GM18861 (cell line): ENCODE measurements around the gene TEKT2.

Source experiments
- ATAC-seq: cut with Tn5 transposase; IDR thresholded peaks from one replicate; pipeline ENCODE4 v1.9.1; 2021; ENCODE audit not compliant: unreplicated experiment

TEKT2 gene

DNA sequence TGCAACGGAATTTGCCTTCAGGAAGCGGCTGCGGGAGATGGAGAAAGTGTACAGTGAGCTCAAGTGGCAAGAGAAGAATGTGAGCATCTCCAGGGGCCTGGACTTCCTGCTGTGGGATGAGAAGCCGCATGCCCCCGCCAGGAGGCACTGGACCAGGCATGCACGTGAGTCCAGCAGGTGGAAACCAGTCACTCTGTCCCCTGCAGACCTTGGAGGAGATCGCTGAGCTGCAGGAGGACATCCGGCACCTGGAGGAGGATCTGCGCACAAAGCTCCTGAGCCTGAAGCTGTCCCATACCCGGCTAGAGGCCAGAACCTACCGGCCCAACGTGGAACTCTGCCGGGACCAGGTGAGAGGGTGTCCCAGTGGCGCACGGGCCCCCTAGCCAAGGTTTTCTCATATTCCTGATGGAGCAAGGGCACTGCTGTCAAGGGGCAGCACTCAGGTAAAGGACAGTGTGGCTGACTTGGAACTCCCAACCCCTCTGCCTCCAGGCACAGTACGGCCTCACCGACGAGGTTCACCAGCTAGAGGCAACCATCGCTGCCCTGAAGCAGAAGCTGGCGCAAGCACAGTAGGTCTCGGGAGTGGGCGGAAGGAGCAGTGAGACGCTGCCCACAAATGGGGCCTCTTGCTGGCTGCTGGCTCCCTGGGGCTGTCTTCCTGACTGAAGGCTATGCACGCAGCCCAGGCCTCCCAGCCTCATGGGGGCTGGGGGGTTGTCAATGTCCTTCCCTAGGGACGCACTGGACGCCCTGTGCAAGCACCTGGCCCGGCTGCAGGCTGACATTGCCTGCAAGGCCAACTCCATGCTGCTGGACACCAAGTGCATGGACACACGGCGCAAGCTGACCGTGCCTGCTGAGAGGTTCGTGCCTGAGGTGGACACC is 3.6 kb downstream of the TEKT2 start:
- no peak for ATAC-seq

- ATAC-seq, result peak; percentile 3
These were observed 4.3 kb downstream of the TEKT2 start for GRCh38 chr1:36088265-36088576.

DNA sequence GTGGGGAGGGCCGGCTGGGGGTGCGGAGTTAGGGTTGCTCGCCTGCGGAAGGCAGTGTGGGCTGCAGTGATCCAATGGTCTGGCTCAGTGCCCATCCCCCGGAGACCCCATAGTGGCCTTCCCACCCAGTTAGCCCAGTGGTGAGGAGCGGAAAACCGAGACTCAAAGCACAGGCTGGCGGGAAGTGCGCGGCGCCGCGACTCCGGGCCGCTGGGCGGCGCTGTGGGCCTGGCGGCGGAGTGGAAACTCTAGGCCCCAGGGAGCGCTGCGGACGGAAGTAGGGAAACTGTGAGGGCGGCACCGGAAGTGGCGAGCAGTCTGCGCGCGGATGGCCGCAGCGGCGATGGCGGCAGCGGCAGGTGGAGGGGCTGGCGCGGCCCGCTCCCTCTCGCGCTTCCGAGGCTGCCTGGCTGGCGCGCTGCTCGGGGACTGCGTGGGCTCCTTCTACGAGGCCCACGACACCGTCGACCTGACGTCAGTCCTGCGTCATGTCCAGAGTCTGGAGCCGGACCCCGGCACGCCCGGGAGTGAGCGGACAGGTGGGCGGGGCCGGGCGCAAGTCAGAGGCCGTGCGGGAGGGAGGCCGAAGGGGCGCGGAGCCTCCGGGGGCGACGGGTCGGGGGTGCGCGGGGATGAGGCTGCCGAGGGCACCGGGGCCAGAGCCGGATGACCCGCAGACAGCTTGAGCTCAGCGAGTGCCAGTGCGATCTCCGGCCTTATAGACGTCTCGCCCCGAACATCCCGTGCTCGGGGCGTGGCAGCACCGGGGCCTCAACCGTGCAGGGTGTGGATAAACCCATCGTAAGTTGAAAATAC is 4.9 kb downstream of the TEKT2 start, which contains the start of gene ADPRS:
TSS of gene ADPRS (plus strand) at position 316 of the 816 bp plus-strand sequence. CDS start at position 329, 13 bp downstream.
- ATAC-seq, result peak; percentile 73

- ATAC-seq, result no peak
These were observed 5.7 kb downstream of the TEKT2 start for GRCh38 chr1:36089393-36090121.

GRCh38 chr1:36091141-36091540 is 7.2 kb downstream of the TEKT2 start:
- no peak for ATAC-seq

GRCh38 chr1:36091698-36092097 is 7.8 kb downstream of the TEKT2 start:
- ATAC-seq, result no peak

- no peak for ATAC-seq
These were observed 8.4 kb downstream of the TEKT2 start for GRCh38 chr1:36092166-36092797.

GRCh38 chr1:36092798-36093185 is 8.9 kb downstream of the TEKT2 start:
- no peak for ATAC-seq

GRCh38 chr1:36093226-36093625 is 9.3 kb downstream of the TEKT2 start:
- ATAC-seq, result no peak

DNA sequence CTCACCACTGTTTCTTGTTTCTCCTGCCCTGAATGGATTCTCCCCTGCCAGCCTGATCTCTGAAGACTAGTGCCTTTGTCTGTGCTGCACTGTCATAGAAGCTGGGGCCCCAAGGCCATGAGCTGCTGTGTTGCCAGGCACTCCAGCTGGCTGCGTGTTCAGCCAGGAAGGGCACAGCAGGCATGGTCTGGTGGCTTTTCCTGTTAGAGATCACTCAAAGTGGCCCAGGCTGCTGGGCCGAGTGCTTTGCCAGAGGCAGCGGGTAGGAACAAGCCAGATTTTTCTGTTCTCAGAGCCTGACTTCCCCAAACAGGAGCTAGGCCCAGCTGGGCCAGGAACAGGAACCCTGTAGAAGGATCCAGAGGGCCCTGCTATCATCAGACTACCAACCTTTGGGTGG is 10.0 kb downstream of the TEKT2 start:
- ATAC-seq, result no peak

- no peak for ATAC-seq
These were observed 10.7 kb downstream of the TEKT2 start for GRCh38 chr1:36094621-36095061.

GRCh38 chr1:36095760-36096405 is 12.0 kb downstream of the TEKT2 start:
- no peak for ATAC-seq

- ATAC-seq, result no peak
These were observed 12.9 kb downstream of the TEKT2 start for GRCh38 chr1:36096500-36097432.

GRCh38 chr1:36097693-36098585 is 14.0 kb downstream of the TEKT2 start:
- no peak for ATAC-seq

DNA sequence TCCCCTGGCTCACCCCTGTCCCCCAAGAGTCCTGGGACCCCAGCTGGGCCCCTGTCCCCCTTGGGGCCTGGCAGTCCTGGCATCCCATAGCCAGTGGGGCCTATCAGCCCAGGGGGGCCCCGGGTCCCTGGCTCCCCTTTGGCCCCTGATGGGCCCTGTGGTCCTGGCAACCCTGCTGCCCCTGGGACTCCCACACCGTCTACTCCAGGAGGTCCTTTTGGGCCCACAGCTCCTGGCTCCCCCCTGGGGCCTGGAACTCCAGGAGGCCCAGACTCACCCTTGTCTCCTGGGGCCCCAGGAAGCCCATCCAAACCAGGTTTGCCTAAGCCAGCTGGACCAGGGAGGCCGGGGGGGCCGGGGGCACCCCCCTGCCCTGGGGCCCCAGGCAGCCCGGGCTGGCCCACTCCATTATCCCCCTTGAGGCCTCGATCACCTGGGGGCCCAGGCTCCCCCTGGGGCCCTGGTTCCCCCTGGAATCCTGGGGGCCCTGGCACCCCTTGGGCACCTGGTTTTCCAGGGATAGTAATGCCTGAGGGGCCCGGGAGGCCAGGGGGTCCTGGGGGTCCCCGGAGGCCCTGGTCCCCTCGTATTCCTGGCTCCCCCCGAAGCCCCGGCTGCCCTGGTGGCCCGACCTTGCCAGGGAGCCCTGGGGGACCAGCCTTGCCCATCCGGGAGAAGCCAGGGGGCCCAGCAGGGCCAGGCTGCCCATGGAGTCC is 14.9 kb downstream of the TEKT2 start:
- ATAC-seq, result no peak

DNA sequence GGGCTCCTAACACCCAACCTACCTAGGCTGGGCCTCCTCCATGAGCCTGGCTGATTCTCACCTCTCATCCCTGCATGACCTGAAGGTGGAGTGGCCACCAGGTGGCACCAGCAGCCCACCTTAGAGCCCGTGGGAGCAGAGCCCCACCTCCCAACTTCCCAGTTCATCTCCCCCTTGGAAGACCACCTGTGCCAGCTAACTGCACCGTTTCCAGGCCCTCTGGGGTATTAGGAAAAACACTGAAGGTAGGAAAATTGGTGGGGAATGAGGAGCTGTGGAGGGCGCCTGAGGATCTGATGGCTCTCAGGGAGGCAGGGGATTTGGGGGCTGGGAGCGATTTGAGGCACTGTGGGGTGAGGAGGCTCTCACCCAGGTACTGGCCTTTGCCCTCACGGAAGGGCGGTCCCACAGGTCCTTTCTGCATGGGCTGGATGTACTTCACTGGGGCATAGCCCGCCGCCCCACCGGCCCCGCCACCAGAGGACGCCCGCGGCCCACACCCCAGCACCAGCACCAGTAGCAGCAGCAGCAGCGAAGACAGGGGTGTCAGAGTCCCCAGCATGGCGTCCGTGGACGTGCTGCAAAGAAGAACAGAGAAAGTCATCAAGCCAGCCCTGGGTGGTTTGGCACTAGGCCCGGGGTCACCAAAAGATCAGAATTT is 15.9 kb downstream of the TEKT2 start:
- ATAC-seq, result no peak

DNA sequence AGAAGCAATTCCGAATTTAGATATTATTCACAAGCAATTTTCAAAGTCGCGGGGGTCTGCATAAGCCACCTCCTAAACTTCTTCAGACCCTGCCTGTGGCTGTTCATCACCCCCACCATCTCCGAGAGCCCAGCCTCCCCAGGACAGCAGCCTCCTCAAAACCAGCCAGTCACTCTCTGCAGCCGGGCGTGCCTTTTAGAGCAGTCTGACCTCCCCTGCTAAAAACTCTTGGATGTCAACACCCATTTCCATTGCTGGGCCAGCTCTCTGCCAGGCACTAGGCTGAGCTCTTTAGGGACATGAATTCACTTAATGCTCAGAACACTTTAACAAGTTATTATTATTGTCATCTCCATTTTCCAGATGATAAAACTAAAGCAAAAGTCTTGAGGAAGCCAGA is 16.5 kb downstream of the TEKT2 start:
- no peak for ATAC-seq
